NCI-H2171 treated with DMSO at 0.1 percent for 48 hours (cell line): ENCODE data around the gene CNKSR1.

ENCODE experiments used
- DNase-seq: peaks from one replicate; lab custom pipeline; 2025; lab: John Stamatoyannopoulos, UW

Gene CNKSR1

GRCh38 chr1:26184883-26185282 lies 7.6 kb downstream of the CNKSR1 start:
- no peak for DNase-seq

GRCh38 chr1:26187882-26188281 lies 10.6 kb downstream of the CNKSR1 start:
- no peak for DNase-seq

- no peak for DNase-seq
Measured at GRCh38 chr1:26188477-26188876, 11.2 kb downstream of the CNKSR1 start.

- no peak for DNase-seq
Measured at GRCh38 chr1:26189331-26189730, 12.0 kb downstream of the CNKSR1 start.

GRCh38 chr1:26189751-26190275 lies 12.5 kb downstream of the CNKSR1 start:
- no peak for DNase-seq

GRCh38 chr1:26190373-26190987 lies 13.2 kb downstream of the CNKSR1 start, which contains the start of gene CATSPER4:
CATSPER4 (plus strand) TSS chr1:26190602; CDS start chr1:26190628, 26 bp downstream.
- DNase-seq: no peak

- DNase-seq: no peak
Measured at GRCh38 chr1:26191739-26192138, 14.4 kb downstream of the CNKSR1 start.

- DNase-seq: no peak
Measured at GRCh38 chr1:26195805-26196204, 18.5 kb downstream of the CNKSR1 start.

GRCh38 chr1:26197301-26197700 lies 20.0 kb downstream of the CNKSR1 start:
- DNase-seq: no peak

GRCh38 chr1:26197813-26198212 lies 20.5 kb downstream of the CNKSR1 start:
- DNase-seq: no peak

- no peak for DNase-seq
Measured at GRCh38 chr1:26200413-26200812, 23.1 kb downstream of the CNKSR1 start.

- no peak for DNase-seq
Measured at GRCh38 chr1:26203642-26204318, 26.5 kb downstream of the CNKSR1 start.

- DNase-seq: peak; percentile 80
Measured at GRCh38 chr1:26210147-26210870, 33.0 kb downstream of the CNKSR1 start.

- DNase-seq: no peak
Measured at GRCh38 chr1:26212726-26213125, 35.4 kb downstream of the CNKSR1 start.

- DNase-seq: no peak
Measured at GRCh38 chr1:26213335-26213905, 36.1 kb downstream of the CNKSR1 start.

- DNase-seq: no peak
Measured at GRCh38 chr1:26215246-26215645, 38.0 kb downstream of the CNKSR1 start.

- DNase-seq: no peak
Measured at GRCh38 chr1:26218906-26219494, 41.7 kb downstream of the CNKSR1 start.

- peak; percentile 61 for DNase-seq
Measured at GRCh38 chr1:26220199-26220912, 43.1 kb downstream of the CNKSR1 start.

- no peak for DNase-seq
Measured at GRCh38 chr1:26221094-26221493, 43.8 kb downstream of the CNKSR1 start.

- DNase-seq: no peak
Measured at GRCh38 chr1:26224606-26225005, 47.3 kb downstream of the CNKSR1 start.

GRCh38 chr1:26225033-26225831 lies 47.9 kb downstream of the CNKSR1 start:
- DNase-seq: no peak
